Esophagus (tissue), 2 donors: ENCODE results near the gene MT1G. TPM values are rescaled to one million over a fixed set of nuclear protein-coding genes. Genes with fewer than 3 reads are reported as not detected.

Experiments
- H3K27ac ChIP-seq, 2 donors: one replicate each; pipeline ENCODE4 v1.5.1; 2013; ENCODE audit warnings: low read depth in 2 of 2, mild to moderate bottlenecking in 2 of 2, inconsistent platforms in 1 of 2, low read length in 1 of 2, moderate library complexity in 1 of 2
- H3K27me3 ChIP-seq, 2 donors: one replicate each; pipeline ENCODE4 v1.6.1; 2013; ENCODE audit warnings: low read length in 2 of 2, control low read depth in 1 of 2, mild to moderate bottlenecking in 1 of 2; ENCODE audit not compliant: insufficient read depth in 2 of 2, control insufficient read depth in 1 of 2
- H3K36me3 ChIP-seq, 2 donors: one replicate each; pipeline ENCODE4 v1.6.1; 2013; ENCODE audit warnings: low read length in 1 of 2; ENCODE audit not compliant: control insufficient read depth in 2 of 2, insufficient read depth in 2 of 2
- H3K4me1 ChIP-seq, 2 donors: one replicate each; pipeline ENCODE4 v1.6.1; 2013; ENCODE audit warnings: low read length in 1 of 2; ENCODE audit not compliant: control insufficient read depth in 2 of 2, insufficient read depth in 2 of 2
- H3K4me3 ChIP-seq, 2 donors: one replicate each; pipeline ENCODE4 v1.5.1; 2013; ENCODE audit warnings: low read length in 2 of 2, mild to moderate bottlenecking in 2 of 2, low read depth in 1 of 2, moderate library complexity in 1 of 2
- H3K9me3 ChIP-seq, 2 donors: one replicate each; pipeline ENCODE4 v1.6.1; 2013; ENCODE audit warnings: mild to moderate bottlenecking in 2 of 2, low read depth in 1 of 2, low read length in 1 of 2, moderate library complexity in 1 of 2; ENCODE audit not compliant: control insufficient read depth in 2 of 2, insufficient read depth in 1 of 2
- WGBS, 2 donors: extraction: QIAGEN DNeasy Blood & Tissue Kit; methylation state at CpG; one replicate each; pipeline ENCODE4 v1.1.7; 2013; 5-methylcytosine and 5-hydroxymethylcytosine counted together
- polyA plus RNA-seq, 2 donors: library from polyadenylated mRNA; stranded (reverse); fragments of 200-250 nt; gene quantifications; one replicate each; pipeline ENCODE4 v1.2.3, GENCODE V29; 2013
- donor health status: healthy with polysubstance abuse.
- donor health status: Bipolar disorder and iron deficiency.

Gene MT1G
- polyA plus RNA-seq, 2 donors: 459 to 751 TPM

DNA sequence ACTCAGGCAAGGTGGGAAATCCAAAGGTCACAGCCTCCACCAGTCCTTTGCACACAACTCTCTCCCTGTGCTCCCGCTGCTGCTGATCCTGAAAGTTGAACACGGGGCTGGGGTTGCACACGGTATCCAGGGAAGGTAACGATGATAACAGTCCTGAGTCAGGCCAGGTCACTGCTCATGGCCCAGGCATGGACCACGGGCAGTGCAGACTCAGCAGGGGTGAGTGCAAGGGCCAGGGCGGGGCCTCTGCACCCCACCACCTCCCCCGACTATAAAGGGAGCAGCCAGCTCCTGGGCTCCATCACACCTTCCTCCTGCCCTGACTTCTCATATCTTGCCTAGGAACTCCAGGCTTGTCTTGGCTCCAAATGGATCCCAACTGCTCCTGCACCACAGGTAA is 16.3 kb downstream of the MT1G start, which contains the start of gene MT1B:
TSS of gene MT1B (plus strand) at position 301 of the 400 bp plus-strand sequence. CDS start at position 369, 68 bp downstream.
- no peaks in the 10 kb centered on the region for H3K27me3 ChIP-seq
- H3K9me3 ChIP-seq: no peaks in the 10 kb centered on the region

DNA sequence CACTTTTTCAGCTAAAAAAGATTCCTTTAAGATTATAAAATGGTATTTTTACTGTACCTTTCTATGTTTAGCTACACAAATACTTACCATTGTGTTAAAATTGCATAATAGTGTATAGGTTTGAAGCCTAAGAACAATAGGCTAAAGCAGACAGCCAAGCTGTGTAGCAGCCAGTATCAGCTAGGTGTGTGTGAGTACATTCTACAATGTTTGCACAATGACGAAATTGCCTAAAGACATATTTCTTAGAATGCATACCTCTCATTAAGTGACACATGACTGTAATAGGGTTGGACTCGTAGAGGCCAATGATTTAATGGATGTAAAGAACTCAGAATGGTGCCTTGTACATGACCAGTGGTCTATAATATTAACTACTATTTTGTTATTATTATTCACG is 18.0 kb downstream of the MT1G start:
- Histone ChIP-seq H3K36me3 (no peaks in the 10 kb centered on the region), H3K27me3 (no peaks in the 10 kb centered on the region), H3K9me3 (no peaks in the 10 kb centered on the region), H3K4me1 (peaks cover 0 to 2% of the 10 kb centered on the region in 2 donors), H3K27ac (no peak overlapping the region), H3K4me3 (no peak overlapping the region)
- WGBS, 2 donors: 44 to 56% methylated on average over 3 of the region's 3 CpGs

More for the DNA sequence above, 16.3 kb downstream of the MT1G start, which contains the start of gene MT1B:
- H3K27ac ChIP-seq: no peak within 1 kb of the TSS
- WGBS, 2 donors: 73 to 80% methylated on average over 7 of the region's 7 CpGs
- H3K4me3 ChIP-seq: no peak within 1 kb of the TSS
- H3K36me3 ChIP-seq: no peaks in the 10 kb centered on the region
- H3K4me1 ChIP-seq: peaks cover 0 to 2% of the 10 kb centered on the region in 2 donors

DNA sequence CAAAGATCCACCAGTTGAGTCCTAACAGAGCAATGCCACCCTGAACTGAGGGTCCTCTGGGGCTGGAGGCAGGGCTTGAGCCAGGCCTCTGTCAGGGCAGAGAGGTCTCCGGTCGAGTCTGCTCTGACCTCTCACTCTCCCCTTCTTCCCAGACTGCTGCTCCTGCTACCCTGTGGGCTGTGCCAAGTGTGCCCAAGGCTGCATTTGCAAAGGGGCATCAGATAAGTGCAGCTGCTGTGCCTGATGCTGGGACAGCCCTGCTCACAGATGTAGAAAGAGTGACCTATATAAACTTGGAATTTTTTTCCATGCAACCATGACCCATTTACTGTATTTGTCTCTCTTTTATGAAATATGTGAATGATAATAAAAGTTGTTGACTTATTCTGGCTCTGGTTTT is 18.6 kb downstream of the MT1G start:
- Histone ChIP-seq H3K36me3 (no peaks in the 10 kb centered on the region), H3K9me3 (no peaks in the 10 kb centered on the region), H3K27me3 (no peaks in the 10 kb centered on the region), H3K27ac (no peak overlapping the region), H3K4me3 (no peak overlapping the region), H3K4me1 (peaks cover 0 to 2% of the 10 kb centered on the region in 2 donors)
- WGBS, 2 donors: 85 to 92% methylated on average over 2 of the region's 2 CpGs

DNA sequence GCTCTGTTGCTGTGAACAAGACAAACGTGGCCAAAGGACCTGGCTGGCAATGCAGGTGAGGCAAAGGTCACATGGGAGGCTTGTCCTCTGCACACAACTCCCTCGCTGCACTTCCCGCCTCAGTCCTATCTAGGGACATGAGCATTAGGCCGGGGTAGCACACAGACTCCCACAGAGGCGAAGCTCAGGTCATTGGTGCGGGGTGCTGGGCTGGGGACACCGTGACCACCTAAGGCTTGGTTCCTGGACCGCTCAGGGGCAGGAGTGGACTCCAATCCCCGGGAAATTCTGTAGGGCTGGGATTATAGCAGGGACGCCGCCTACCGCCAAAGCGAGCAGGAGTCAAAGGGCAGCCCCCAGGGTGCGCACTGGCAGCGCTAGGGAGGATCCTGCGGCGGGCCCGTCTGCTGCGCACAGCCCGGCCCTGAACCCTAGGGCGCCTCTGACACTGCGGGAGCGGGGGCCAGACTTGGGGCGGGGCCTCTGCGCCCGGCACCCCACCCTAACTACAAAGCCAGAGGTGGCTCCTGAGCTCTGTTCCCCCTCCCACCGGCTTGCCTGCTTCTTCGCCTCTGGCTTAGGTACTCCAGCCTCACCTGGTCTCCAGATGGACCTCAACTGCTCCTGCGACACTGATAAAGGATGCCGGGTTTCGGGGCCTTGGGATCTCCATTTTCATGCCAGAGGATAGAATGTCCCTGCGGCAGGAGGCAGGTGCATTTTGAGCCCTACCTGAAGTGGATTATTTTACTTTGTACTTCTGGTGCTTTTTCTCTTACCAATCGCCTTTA is 20.0 kb downstream of the MT1G start:
- no peak overlapping the region for H3K27ac ChIP-seq
- no peaks in the 10 kb centered on the region for H3K27me3 ChIP-seq
- 45 to 55% methylated on average over 33 of the region's 33 CpGs for WGBS, 2 donors
- H3K9me3 ChIP-seq: no peaks in the 10 kb centered on the region
- no peaks in the 10 kb centered on the region for H3K36me3 ChIP-seq
- H3K4me1 ChIP-seq: peaks cover 0 to 11% of the 10 kb centered on the region in 2 donors
- H3K4me3 ChIP-seq: no peak overlapping the region

DNA sequence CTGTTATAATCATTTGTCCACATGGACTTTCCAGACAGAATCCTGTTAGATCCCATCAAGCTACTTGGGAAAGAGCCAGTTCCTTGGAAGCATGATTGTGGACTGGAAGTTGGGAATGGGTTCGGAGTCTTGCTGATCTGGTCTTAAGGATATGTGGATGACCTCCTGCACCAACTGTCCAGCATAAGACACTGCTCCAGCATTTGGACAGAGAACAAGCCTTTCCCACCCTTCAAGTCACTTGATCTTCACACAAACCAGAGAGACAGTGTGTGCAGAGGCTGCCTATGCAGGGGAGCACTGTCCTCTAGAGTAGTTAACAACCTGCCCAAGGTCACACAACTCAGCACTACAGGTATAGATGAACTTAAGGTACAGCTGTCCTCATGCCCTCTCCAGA is 22.0 kb downstream of the MT1G start:
- peaks cover 0 to 10% of the 10 kb centered on the region in 2 donors for H3K4me1 ChIP-seq
- no peaks in the 10 kb centered on the region for H3K9me3 ChIP-seq
- no peak overlapping the region for H3K27ac ChIP-seq
- H3K27me3 ChIP-seq: no peaks in the 10 kb centered on the region
- H3K36me3 ChIP-seq: no peaks in the 10 kb centered on the region
- H3K4me3 ChIP-seq: no peak overlapping the region
- WGBS, 2 donors: 0% methylated on average over 1 of the region's 1 CpG

DNA sequence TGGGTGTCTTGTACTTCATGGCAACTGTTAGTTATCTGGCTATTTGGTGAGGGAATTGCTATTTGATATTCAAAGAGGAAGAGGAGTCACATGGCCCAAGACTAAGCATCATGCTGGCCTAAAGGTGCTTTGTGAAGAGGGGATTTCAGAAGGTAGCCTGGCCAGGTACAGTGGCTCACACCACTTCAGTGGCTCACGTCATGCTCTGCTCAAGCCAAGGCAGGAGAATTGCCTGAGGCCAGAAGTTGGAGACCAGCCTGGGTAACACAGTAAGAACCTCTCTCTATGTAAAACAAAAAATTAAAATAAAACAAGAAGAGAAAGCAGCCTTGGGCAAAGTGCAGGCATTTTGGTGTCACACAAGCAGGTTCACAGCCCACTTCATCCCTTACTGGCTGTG is 22.6 kb downstream of the MT1G start:
- Histone ChIP-seq H3K27me3 (no peaks in the 10 kb centered on the region), H3K4me1 (peaks cover 0 to 10% of the 10 kb centered on the region in 2 donors), H3K36me3 (no peaks in the 10 kb centered on the region), H3K9me3 (no peaks in the 10 kb centered on the region), H3K4me3 (no peak overlapping the region), H3K27ac (no peak overlapping the region)
- WGBS, 2 donors: 60 to 73% methylated on average over 1 of the region's 1 CpG

DNA sequence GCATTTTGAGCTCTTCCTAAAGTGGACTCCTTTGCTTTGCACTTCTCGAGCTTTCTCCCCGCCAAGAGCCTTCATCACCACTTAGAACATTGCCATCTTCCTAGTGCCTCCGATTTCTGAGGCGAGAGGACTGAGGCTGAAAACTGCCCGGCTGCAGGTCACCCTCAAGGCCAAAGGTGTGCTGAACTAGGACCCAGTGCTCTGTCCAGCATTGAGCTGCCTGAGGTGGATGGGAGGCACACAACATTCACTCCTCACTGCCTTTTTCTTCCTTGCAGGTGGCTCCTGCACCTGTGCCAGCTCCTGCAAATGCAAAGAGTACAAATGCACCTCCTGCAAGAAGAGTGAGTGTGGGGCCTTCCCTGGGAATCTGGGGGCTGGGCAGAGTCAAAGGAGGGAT is 24.0 kb downstream of the MT1G start:
- Histone ChIP-seq H3K27me3 (peaks cover 0 to under 1% of the 10 kb centered on the region in 2 donors), H3K36me3 (no peaks in the 10 kb centered on the region), H3K27ac (no peak overlapping the region), H3K4me3 (no peak overlapping the region), H3K9me3 (no peaks in the 10 kb centered on the region), H3K4me1 (peaks cover 0 to 10% of the 10 kb centered on the region in 2 donors)
- WGBS, 2 donors: 50 to 61% methylated on average over 5 of the region's 5 CpGs

DNA sequence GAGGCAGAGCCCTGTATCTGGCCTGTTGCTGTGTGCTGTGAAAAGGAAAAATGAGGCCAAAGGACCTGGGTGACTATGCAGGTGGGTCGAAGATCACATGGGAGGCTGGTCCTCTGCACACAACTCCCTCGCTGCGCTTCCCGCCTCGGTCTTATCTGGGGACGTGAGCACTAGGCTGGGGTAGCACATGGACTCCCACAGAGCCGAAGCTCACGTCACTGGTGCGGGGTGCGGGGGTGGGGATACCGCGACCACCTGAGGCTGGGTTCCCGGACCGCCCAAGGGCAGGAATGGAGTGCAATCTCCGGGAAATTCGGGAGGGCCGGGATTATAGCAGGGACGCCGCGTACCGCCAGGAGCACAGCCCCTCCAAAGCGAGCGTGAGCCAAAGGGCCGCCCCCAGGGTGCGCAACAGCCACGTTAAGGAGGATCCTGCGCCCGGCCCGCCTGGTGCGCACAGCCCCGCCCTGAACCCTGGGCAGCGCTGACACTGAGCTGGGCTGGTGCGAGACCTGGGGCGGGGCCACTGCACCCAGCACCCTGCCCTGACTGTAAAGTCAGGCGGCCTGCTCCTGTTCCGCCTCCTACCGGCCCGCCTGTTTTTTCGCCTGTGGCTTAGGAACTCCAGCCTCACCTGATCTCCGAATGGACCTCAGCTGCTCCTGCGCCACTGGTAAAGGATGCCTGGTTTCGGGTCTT is 24.6 kb downstream of the MT1G start:
- WGBS, 2 donors: 7 to 12% methylated on average over 38 to 42 of the region's 42 CpGs
- Histone ChIP-seq H3K4me1 (peaks cover 0 to 10% of the 10 kb centered on the region in 2 donors), H3K27ac (peak overlapping the region in 1 of 2 donors; percentile 40), H3K9me3 (no peaks in the 10 kb centered on the region), H3K36me3 (no peaks in the 10 kb centered on the region), H3K4me3 (peak overlapping the region in 1 of 2 donors; percentile 11), H3K27me3 (peaks cover 0 to 3% of the 10 kb centered on the region in 2 donors)

DNA sequence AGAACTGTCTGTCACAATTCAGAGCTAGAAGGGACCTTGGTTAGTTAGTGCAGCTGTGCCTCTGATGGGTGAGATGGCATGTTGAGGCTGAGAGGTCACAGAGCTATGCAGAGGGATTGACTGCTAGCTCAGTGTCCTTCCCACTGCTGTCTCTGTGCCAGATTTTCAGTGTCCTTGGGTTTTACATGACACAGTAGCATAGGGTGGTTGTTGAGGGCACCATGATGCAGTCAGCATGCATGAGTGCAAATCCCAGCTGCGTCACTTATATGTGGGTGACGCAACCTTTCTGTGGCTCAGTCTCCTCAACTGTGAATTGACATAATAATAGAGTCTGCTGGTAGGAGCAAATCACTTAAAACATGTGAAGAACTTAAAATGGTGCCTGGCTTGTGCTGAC is 26.7 kb downstream of the MT1G start:
- Histone ChIP-seq H3K36me3 (no peaks in the 10 kb centered on the region), H3K4me1 (peaks cover 0 to 15% of the 10 kb centered on the region in 2 donors), H3K4me3 (no peak overlapping the region), H3K27ac (no peak overlapping the region), H3K9me3 (no peaks in the 10 kb centered on the region), H3K27me3 (peaks cover 0 to 3% of the 10 kb centered on the region in 2 donors)
- WGBS, 2 donors: 86 to 93% methylated on average over 2 of the region's 2 CpGs
